ENCODE data around the gene TANGO2. TPM values are rescaled to one million over a fixed set of nuclear protein-coding genes. Genes with fewer than 3 reads are reported as not detected.

Gene TANGO2
- total and polyA plus RNA-seq, 10 of the 15 experiments (the other 5 are each of a cell fraction or from before 2014, with no cell fraction given), result 4.0 to 24.8 (median 20.9) TPM

DNA sequence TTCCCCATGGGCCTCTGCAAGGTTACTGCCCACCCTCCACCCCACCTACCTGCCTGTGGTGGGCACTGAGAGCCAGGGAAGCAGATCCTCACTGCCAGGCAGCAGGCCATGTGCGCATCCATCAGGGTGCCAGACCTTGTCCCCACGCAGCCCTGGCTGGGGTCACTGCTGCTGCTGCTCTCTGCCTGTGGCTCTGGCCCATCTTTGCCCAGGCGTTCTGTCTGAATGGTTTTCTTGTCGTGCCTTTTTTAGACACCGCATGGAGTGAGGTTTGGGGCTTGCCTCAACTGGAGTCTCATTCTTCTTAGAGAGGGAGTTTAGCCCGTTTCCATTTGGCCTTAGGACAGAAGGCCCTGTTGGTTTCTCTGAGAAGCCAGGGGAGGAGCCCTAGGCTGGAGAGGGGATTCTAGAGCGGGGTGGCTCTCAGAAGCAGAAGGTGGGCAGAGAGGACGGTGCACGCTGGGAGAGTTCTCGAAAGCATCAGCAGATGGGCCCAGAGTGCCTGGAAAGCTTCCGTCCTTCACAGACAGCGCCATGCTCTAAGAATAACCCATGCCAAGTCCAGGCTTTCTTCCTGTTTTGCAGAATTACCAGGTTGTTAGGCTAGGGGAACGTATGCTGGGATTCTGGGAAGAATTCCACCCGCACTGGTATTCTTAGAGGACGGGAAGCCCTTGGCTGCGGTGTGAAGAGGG is 8.1 kb downstream of the TANGO2 start:
- ATAC-seq (no peak), DNase-seq (ENCODE audit: low read depth, low spot score) (no peak), FAIRE-seq (no peak)
- ChIA-PET RAD21 (ENCODE audit: unreplicated experiment) (no interaction called here), CTCF (no interaction called here), POLR2A (no interaction called here), SMC1A (ENCODE audit: uncharacterized antibody, unreplicated experiment) (no interaction called here)
- intact Hi-C loops (cut with micrococcal nuclease; ENCODE audit: unreplicated experiment), result loop anchor here (1.0 to 10.0 kb wide), 2 partner anchors 46 to 59 kb away; no protein-coding TSS in a partner anchor
- 95% methylated on average over 16 of the region's 16 CpGs for WGBS (ENCODE audit: insufficient coverage, insufficient replicate concordance, low lambda C conversion rate, missing lambda C conversion rate)
- H3K9ac ChIP-seq (ENCODE audit: control insufficient read depth, insufficient read depth, low read length), result no peak overlapping the region
- H3K27ac ChIP-seq (ENCODE audit: control insufficient read depth, insufficient read depth), result no peak overlapping the region
- no peaks in the 10 kb centered on the region; the same call in 2 of the 3 replicates for H3K9me3 ChIP-seq (replicated peaks; ENCODE audit: control insufficient read depth, insufficient read depth, low read length)
- no peaks in the 10 kb centered on the region for H3K27me3 ChIP-seq (replicated peaks in 1 of 2; ENCODE audit: control insufficient read depth in 2 of 2, insufficient read depth in 2 of 2, low read length in 1 of 2)
- no peak overlapping the region for H3K4me2 ChIP-seq (ENCODE audit: control insufficient read depth, insufficient read depth)
- in situ Hi-C loops (cut with MboI), result no loop called here
- no peaks in the 10 kb centered on the region for H3K79me2 ChIP-seq (ENCODE audit: control insufficient read depth, insufficient read depth, low read length)
- TF ChIP-seq TCF7 (IDR thresholded peaks at IDR 0.05; ENCODE audit: borderline replicate concordance), result no peak
- no peak for TF ChIP-seq EED (IDR thresholded peaks at IDR 0.05; ENCODE audit: low read depth)
- TF ChIP-seq ESRRA (IDR thresholded peaks at IDR 0.05; ENCODE audit: low read length), result no peak
- no peak for TF ChIP-seq STAT1 (conservative IDR thresholded peaks at IDR 0.05)
- no peaks in the 10 kb centered on the region for H4K20me1 ChIP-seq (ENCODE audit: control insufficient read depth, insufficient read depth)
- H3K4me1 ChIP-seq (ENCODE audit: control insufficient read depth, insufficient read depth, low read length), result peaks cover 7% of the 10 kb centered on the region
- H3K4me3 ChIP-seq, result no peak overlapping the region
- H3K36me3 ChIP-seq (ENCODE audit: control insufficient read depth in 2 of 2, insufficient read depth in 2 of 2, low read length in 1 of 2), result no peaks in the 10 kb centered on the region; a peak in 2 of 4 replicates
- H2AFZ ChIP-seq (ENCODE audit: control insufficient read depth, low read depth, low read length), result no peak overlapping the region
- BruUV-seq (replicated peaks), result no TSS peak

DNA sequence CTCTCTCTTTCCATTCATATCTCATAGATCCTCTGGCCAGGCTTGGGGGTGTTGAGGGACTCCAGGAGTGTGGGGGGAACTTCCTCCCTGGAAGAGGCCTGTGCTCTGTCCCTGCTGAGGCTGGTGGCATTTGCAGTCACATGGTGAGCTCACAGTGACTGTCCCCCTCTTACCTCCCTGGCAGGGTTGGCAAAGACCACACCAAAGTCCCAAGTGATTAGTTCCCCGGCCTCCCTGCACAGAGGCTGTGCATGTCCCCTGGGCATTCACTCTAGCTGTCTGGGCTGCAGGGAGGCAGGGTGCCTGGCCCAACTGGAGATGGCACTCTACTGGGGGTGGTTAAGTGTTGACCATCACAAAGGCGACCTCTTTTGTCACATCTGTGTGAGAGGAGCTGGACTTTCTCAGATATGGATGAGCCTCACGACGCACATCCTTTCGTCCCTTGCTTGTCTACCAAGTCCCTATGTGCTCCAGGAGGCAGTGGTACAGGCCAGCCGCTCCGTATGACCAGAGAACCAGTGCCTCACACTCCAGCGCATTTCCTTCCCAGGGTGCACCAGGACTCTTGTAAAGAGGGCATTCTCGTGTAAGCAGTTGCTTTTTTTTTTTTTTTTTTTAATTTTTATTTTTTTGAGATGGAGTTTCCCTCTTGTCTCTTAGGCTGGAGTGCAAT is 8.8 kb downstream of the TANGO2 start:
- in situ Hi-C loops (cut with MboI), result no loop called here
- WGBS (ENCODE audit: insufficient coverage, insufficient replicate concordance, low lambda C conversion rate, missing lambda C conversion rate), result 86% methylated on average over 9 of the region's 9 CpGs
- TF ChIP-seq POLR2A (IDR thresholded peaks at IDR 0.05; ENCODE audit: low read depth, low read length), result no peak
- TF ChIP-seq MEF2A (IDR thresholded peaks at IDR 0.05; ENCODE audit: insufficient read depth, low read depth, low read length), result no peak
- TF ChIP-seq RB1 (IDR thresholded peaks at IDR 0.05; ENCODE audit: borderline replicate concordance), result no peak
- no peak for TF ChIP-seq SP1 (IDR thresholded peaks at IDR 0.05; ENCODE audit: low read depth, low read length)
- no peak for TF ChIP-seq SIN3A (IDR thresholded peaks at IDR 0.05; ENCODE audit: low read depth, low read length)
- TF ChIP-seq GATAD2B (conservative IDR thresholded peaks at IDR 0.05; ENCODE audit: low read depth), result no peak
- TF ChIP-seq, protein P1, sequence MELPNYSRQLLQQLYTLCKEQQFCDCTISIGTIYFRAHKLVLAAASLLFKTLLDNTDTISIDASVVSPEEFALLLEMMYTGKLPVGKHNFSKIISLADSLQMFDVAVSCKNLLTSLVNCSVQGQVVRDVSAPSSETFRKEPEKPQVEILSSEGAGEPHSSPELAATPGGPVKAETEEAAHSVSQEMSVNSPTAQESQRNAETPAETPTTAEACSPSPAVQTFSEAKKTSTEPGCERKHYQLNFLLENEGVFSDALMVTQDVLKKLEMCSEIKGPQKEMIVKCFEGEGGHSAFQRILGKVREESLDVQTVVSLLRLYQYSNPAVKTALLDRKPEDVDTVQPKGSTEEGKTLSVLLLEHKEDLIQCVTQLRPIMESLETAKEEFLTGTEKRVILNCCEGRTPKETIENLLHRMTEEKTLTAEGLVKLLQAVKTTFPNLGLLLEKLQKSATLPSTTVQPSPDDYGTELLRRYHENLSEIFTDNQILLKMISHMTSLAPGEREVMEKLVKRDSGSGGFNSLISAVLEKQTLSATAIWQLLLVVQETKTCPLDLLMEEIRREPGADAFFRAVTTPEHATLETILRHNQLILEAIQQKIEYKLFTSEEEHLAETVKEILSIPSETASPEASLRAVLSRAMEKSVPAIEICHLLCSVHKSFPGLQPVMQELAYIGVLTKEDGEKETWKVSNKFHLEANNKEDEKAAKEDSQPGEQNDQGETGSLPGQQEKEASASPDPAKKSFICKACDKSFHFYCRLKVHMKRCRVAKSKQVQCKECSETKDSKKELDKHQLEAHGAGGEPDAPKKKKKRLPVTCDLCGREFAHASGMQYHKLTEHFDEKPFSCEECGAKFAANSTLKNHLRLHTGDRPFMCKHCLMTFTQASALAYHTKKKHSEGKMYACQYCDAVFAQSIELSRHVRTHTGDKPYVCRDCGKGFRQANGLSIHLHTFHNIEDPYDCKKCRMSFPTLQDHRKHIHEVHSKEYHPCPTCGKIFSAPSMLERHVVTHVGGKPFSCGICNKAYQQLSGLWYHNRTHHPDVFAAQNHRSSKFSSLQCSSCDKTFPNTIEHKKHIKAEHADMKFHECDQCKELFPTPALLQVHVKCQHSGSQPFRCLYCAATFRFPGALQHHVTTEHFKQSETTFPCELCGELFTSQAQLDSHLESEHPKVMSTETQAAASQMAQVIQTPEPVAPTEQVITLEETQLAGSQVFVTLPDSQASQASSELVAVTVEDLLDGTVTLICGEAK (IDR thresholded peaks at IDR 0.05; ENCODE audit: borderline replicate concordance), result no peak
- TF ChIP-seq, protein P2, sequence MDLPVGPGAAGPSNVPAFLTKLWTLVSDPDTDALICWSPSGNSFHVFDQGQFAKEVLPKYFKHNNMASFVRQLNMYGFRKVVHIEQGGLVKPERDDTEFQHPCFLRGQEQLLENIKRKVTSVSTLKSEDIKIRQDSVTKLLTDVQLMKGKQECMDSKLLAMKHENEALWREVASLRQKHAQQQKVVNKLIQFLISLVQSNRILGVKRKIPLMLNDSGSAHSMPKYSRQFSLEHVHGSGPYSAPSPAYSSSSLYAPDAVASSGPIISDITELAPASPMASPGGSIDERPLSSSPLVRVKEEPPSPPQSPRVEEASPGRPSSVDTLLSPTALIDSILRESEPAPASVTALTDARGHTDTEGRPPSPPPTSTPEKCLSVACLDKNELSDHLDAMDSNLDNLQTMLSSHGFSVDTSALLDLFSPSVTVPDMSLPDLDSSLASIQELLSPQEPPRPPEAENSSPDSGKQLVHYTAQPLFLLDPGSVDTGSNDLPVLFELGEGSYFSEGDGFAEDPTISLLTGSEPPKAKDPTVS (IDR thresholded peaks at IDR 0.05; ENCODE audit: low read depth, low read length), result no peak

More for the DNA sequence above, 8.8 kb downstream of the TANGO2 start:
- Histone ChIP-seq H3K36me3 (ENCODE audit: control insufficient read depth in 2 of 2, insufficient read depth in 2 of 2, low read length in 1 of 2) (no peaks in the 10 kb centered on the region; a peak in 2 of 4 replicates), H3K4me2 (ENCODE audit: control insufficient read depth, insufficient read depth) (no peak overlapping the region), H3K4me3 (no peak overlapping the region), H3K9me3 (replicated peaks; ENCODE audit: control insufficient read depth, insufficient read depth, low read length) (peaks cover 4% of the 10 kb centered on the region; the same call in 2 of the 3 replicates), H3K4me1 (ENCODE audit: control insufficient read depth, insufficient read depth, low read length) (peaks cover 12% of the 10 kb centered on the region), H3K27me3 (replicated peaks in 1 of 2; ENCODE audit: control insufficient read depth in 2 of 2, insufficient read depth in 2 of 2, low read length in 1 of 2) (no peaks in the 10 kb centered on the region), H2AFZ (ENCODE audit: control insufficient read depth, low read depth, low read length) (no peak overlapping the region), H3K79me2 (ENCODE audit: control insufficient read depth, insufficient read depth, low read length) (no peaks in the 10 kb centered on the region), H4K20me1 (ENCODE audit: control insufficient read depth, insufficient read depth) (no peaks in the 10 kb centered on the region), H3K9ac (ENCODE audit: control insufficient read depth, insufficient read depth, low read length) (no peak overlapping the region), H3K27ac (ENCODE audit: control insufficient read depth, insufficient read depth) (no peak overlapping the region)
- ChIA-PET CTCF (no interaction called here), SMC1A (ENCODE audit: uncharacterized antibody, unreplicated experiment) (no interaction called here), POLR2A (no interaction called here), RAD21 (ENCODE audit: unreplicated experiment) (no interaction called here)
- no TSS peak for BruUV-seq (replicated peaks)
- no peak for FAIRE-seq
- DNase-seq (ENCODE audit: low read depth, low spot score), result no peak
- no peak for ATAC-seq
- intact Hi-C loops (cut with micrococcal nuclease; ENCODE audit: unreplicated experiment), result loop anchor here (10.0 kb wide), 1 partner anchor 45 kb away; no protein-coding TSS in a partner anchor
